AG10803 (cell line): ENCODE data around the gene ACAN.

Experiments used
- DNase-seq: peaks from one replicate; pipeline ENCODE4 v3.0.0; 2010; ENCODE audit warnings: low read depth
- H3K4me3 ChIP-seq: 2 replicates; pipeline ENCODE4 v1.5.1; 2011; ENCODE audit warnings: mild to moderate bottlenecking, low read length, control low read depth
- CTCF ChIP-seq: conservative IDR thresholded peaks from 2 replicates; pipeline ENCODE4 v1.5.1; 2011; ENCODE audit warnings: mild to moderate bottlenecking, low read length, control low read depth, inconsistent platforms

Gene ACAN

DNA sequence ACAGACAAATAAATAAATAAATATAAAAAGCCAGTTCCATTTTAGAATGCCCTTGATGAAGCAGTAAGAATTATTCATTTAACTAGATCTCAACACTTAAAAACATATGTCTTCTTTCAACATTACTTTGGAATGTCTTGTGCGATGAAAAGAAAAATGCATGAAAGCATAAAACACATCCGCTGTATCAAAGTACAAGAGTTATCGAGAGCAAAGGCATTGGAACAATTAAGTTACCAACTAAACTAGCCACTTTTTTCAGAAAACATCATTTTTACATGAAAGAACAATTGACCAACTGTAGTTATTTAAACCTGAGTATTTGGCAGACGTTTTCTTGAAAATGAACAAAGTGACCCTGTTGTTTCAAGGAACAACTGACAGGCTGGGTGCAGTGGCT, 27.5 kb upstream of the ACAN start:
- no peak for DNase-seq
- no peak for TF ChIP-seq CTCF

DNA sequence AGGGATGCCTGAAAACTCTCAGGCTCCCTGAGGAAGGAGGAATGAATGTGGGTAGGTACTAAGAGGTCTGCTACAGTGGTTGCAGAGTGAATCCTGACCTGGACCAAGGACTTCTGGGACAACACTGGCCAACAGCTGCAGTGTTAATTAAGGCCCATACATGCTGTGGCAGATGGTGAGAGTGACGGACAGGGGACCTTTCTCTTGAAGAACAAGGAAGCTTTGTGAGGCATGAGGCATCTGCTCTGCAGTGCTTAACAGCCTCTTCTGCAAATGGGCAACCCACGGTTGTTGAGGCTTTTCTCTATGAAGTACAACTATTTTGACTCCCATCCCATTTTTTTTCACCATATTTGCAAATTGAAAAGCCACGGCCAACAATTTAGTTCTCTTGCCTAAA, 26.6 kb upstream of the ACAN start:
- no peak for TF ChIP-seq CTCF
- H3K4me3 ChIP-seq, result no peak overlapping the region
- no peak for DNase-seq

More for the DNA sequence above, 27.5 kb upstream of the ACAN start:
- H3K4me3 ChIP-seq, result no peak overlapping the region

DNA sequence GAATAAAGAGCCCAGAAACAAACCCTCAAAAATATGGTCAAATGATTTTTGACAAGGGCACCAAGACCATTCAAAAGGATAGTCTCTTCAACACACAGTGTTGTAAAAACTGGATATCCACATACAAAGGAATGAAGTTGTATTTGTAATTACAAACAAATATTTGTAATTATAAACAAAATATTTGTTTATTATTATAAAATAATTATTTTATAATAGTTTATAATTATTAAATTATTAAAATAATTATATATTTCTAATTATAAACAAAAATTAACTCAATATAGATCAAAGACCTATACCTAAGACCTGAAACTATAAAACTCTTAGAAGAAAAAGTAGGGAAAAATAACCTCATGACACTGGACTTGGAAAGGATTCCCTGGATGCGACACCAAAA, 23.3 kb upstream of the ACAN start:
- no peak overlapping the region for H3K4me3 ChIP-seq
- DNase-seq, result no peak
- TF ChIP-seq CTCF, result no peak

GRCh38 chr15:88782465-88782864, 20.8 kb upstream of the ACAN start:
- no peak for TF ChIP-seq CTCF
- DNase-seq, result no peak
- no peak overlapping the region for H3K4me3 ChIP-seq

DNA sequence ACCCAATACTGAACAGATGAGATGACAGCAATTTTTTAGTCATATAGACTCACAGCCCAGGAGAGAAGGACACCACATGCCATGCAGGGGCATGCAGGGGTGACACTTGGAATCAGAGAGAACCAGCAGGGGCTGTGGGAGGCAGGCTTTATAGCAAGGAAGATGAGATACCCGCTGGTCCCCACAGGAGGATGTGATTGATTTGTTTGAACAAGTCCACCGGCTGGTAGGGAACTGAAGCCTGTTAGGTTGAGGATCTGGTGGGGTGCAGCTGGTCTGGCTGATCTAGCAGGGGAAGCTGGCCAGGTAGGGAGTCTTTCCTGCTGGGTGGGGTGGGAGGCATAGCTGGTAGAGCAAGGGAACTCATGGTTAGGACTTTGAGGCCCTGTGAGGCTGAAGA, 18.0 kb upstream of the ACAN start:
- DNase-seq, result no peak
- no peak overlapping the region for H3K4me3 ChIP-seq
- no peak for TF ChIP-seq CTCF

- TF ChIP-seq CTCF, result no peak
- H3K4me3 ChIP-seq, result no peak overlapping the region
- no peak for DNase-seq
These were observed 15.2 kb upstream of the ACAN start for GRCh38 chr15:88788036-88788435.

DNA sequence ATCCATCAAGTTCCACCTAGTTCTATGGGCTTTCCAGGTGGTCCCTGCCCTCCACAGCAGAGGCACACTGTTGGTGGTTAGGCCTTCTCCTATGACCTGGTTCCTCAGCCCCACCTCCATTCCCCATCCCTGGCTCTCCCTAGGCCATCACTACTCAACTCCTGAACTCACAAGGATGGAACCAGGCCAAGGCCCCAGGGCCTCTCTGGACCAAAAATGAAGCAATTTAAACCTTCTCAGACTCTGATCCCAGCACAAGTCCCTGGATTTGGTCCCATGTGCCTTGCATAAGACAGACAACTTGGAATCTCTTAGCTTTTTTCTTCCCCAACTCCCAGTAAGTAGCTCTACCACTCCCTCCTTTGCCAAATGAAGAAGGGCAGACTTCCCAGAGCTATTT, 14.4 kb upstream of the ACAN start:
- DNase-seq, result peak; percentile 32
- TF ChIP-seq CTCF, result no peak
- H3K4me3 ChIP-seq, result no peak overlapping the region
